C4-2B (cell line): Measurements from ENCODE around the gene SMG6.

ENCODE experiments used
- H3K27ac ChIP-seq: fragments of 450-650 bp; 2 replicates; pipeline ENCODE4 v1.5.1; 2017
- CTCF ChIP-seq: fragments of 450-650 bp; conservative IDR thresholded peaks from 2 replicates; pipeline ENCODE4 v1.5.1; 2017; ENCODE audit warnings: mild to moderate bottlenecking
- ZFX ChIP-seq: fragments of 450-650 bp; IDR thresholded peaks from 2 replicates; pipeline ENCODE4 v1.6.1; 2017

Gene SMG6

GRCh38 chr17:2025622-2026309 lies 277.8 kb downstream of the SMG6 start:
- no peak overlapping the region; the same call in 1 of the 2 replicates for H3K27ac ChIP-seq
- no peak for TF ChIP-seq ZFX
- TF ChIP-seq CTCF, result peak; percentile 83

- TF ChIP-seq ZFX (no peak), CTCF (no peak)
- H3K27ac ChIP-seq, result peak within 1 kb of the TSS; percentile 14
Measured at GRCh38 chr17:2025220-2025621, 278.4 kb downstream of the SMG6 start, which contains the start of gene RTN4RL1. TSS of gene RTN4RL1 (minus strand) at chr17:2025334. CDS start at chr17:2024865, 469 bp downstream.

- TF ChIP-seq CTCF (no peak), ZFX (no peak)
- H3K27ac ChIP-seq, result peak overlapping the region; percentile 14
Measured at GRCh38 chr17:2024572-2025219, 278.9 kb downstream of the SMG6 start.

- H3K27ac ChIP-seq, result peak overlapping the region; percentile 14; the same call in 1 of the 2 replicates
- TF ChIP-seq ZFX (peak; percentile 15; the same call in 1 of the 2 replicates), CTCF (no peak)
Measured at GRCh38 chr17:2023692-2024571, 279.7 kb downstream of the SMG6 start.

- TF ChIP-seq ZFX (no peak), CTCF (no peak)
Measured at GRCh38 chr17:2023256-2023655, 280.3 kb downstream of the SMG6 start.

GRCh38 chr17:2022647-2023240 lies 280.8 kb downstream of the SMG6 start:
- TF ChIP-seq ZFX (no peak), CTCF (no peak)
- no peak overlapping the region for H3K27ac ChIP-seq

More at GRCh38 chr17:2023256-2023655, 280.3 kb downstream of the SMG6 start:
- H3K27ac ChIP-seq, result no peak overlapping the region
